Activated gamma-delta T cell (primary cell): ENCODE data around the gene TFAP2C.
"Not testable (repeated sequence)": the region's sequence is repeated elsewhere in the genome, so short reads cannot be mapped to it uniquely, and the experiment has no call there.

Source experiments
- DNase-seq: peaks from one replicate; lab custom pipeline; 2025; lab: John Stamatoyannopoulos, UW

Gene TFAP2C

GRCh38 chr20:56616716-56617115 is 12.4 kb upstream of the TFAP2C start:
- DNase-seq, result no peak

- DNase-seq, result no peak
Measured at GRCh38 chr20:56617489-56617888, 11.6 kb upstream of the TFAP2C start.

- DNase-seq, result no peak
Measured at GRCh38 chr20:56621730-56622129, 7.4 kb upstream of the TFAP2C start.

- DNase-seq, result not testable (repeated sequence)
Measured at GRCh38 chr20:56623930-56624329, 5.2 kb upstream of the TFAP2C start.

GRCh38 chr20:56624786-56625681 is 4.1 kb upstream of the TFAP2C start:
- DNase-seq, result no peak

GRCh38 chr20:56625837-56626236 is 3.3 kb upstream of the TFAP2C start:
- no peak for DNase-seq

GRCh38 chr20:56626367-56627121 is 2.6 kb upstream of the TFAP2C start:
- no peak for DNase-seq

GRCh38 chr20:56627122-56628014 is 1.7 kb upstream of the TFAP2C start:
- DNase-seq, result no peak

- no peak for DNase-seq
Measured at GRCh38 chr20:56628015-56628872, 862 bp upstream of the TFAP2C start.

- no peak for DNase-seq
Measured at GRCh38 chr20:56629464-56630085, 469 bp downstream of the TFAP2C start.

- no peak for DNase-seq
Measured at GRCh38 chr20:56630086-56630493, 984 bp downstream of the TFAP2C start.

- DNase-seq, result no peak
Measured at GRCh38 chr20:56630506-56631317, 1.6 kb downstream of the TFAP2C start.

- no peak for DNase-seq
Measured at GRCh38 chr20:56631318-56631989, 2.3 kb downstream of the TFAP2C start.

- no peak for DNase-seq
Measured at GRCh38 chr20:56631990-56632327, 2.9 kb downstream of the TFAP2C start.

GRCh38 chr20:56634307-56634706 is 5.2 kb downstream of the TFAP2C start:
- DNase-seq, result no peak

- DNase-seq, result no peak
Measured at GRCh38 chr20:56634735-56635385, 5.8 kb downstream of the TFAP2C start.

- DNase-seq, result no peak
Measured at GRCh38 chr20:56636716-56637115, 7.6 kb downstream of the TFAP2C start.

- DNase-seq, result no peak
Measured at GRCh38 chr20:56637576-56637975, 8.5 kb downstream of the TFAP2C start.

- no peak for DNase-seq
Measured at GRCh38 chr20:56646599-56646998, 17.5 kb downstream of the TFAP2C start.
